Endothelial cell of umbilical vein (primary cell): ENCODE results near the gene GNG10. TPM values are rescaled to one million over a fixed set of nuclear protein-coding genes. Genes with fewer than 3 reads are reported as not detected.
"Not testable (repeated sequence)": the region's sequence is repeated elsewhere in the genome, so short reads cannot be mapped to it uniquely, and the experiment has no call there.

Experiments
- BruUV-seq: library from RNA; stranded (reverse); fragments of 400-500 nt; replicated peaks from 2 replicates; lab custom pipeline; 2021; lab: Mats Ljungman, UMichigan
- CTCF ChIA-PET: fragments of 300-600, 350-600 bp; sonication (Branson Sonifier 250); formaldehyde crosslinking; loops from one replicate; lab custom pipeline; 2021; ENCODE audit warnings: antibody characterized with exemption, inconsistent platforms; lab: Charles Lee
- POLR2A ChIA-PET: fragments of 300-600, 350-600 bp; sonication (Branson Sonifier 250); formaldehyde crosslinking; loops from one replicate; lab custom pipeline; 2021; ENCODE audit warnings: antibody characterized with exemption, inconsistent platforms; lab: Charles Lee
- DNase-seq: peaks from one replicate; pipeline ENCODE4 v3.0.0-alpha.2; 2011; ENCODE audit warnings: low read depth, low spot score
- FAIRE-seq: peaks from 2 replicates; lab custom pipeline; 2011; peaks lifted over from hg19 to GRCh38; lab: Jason Lieb, UNC
- H2AFZ ChIP-seq: 2 replicates; pipeline ENCODE4 v1.6.0; 2012; ENCODE audit warnings: low read depth, low read length, control low read depth, inconsistent platforms
- H3K27ac ChIP-seq: 2 replicates; pipeline ENCODE4 v1.5.1; 2011; ENCODE audit warnings: low read depth, mild to moderate bottlenecking, control low read depth, low read length, moderate library complexity; ENCODE audit not compliant: insufficient read depth
- H3K27me3 ChIP-seq, 2 experiments: 2 replicates each; pipeline versions ENCODE4 v1.6.0 to v1.6.1; 2011; ENCODE audit warnings: low read length in 2 of 2, mixed read lengths in 1 of 2; ENCODE audit not compliant: control insufficient read depth in 2 of 2, insufficient read depth in 2 of 2
- H3K36me3 ChIP-seq, 2 experiments: 2 replicates in 1 of 2; 3 replicates in 1 of 2; pipeline ENCODE4 v1.5.1; 2011; ENCODE audit warnings: low read length in 2 of 2, mild to moderate bottlenecking in 1 of 2, moderate library complexity in 1 of 2; ENCODE audit not compliant: control insufficient read depth in 2 of 2, insufficient read depth in 2 of 2; ENCODE audit errors: extremely low read depth in 1 of 2
- H3K4me1 ChIP-seq: 3 replicates; pipeline ENCODE4 v1.5.1; 2011; ENCODE audit warnings: mild to moderate bottlenecking, low read length; ENCODE audit not compliant: control insufficient read depth, insufficient read depth; ENCODE audit errors: extremely low read depth
- H3K4me2 ChIP-seq: 2 replicates; pipeline ENCODE4 v1.6.1; 2011; ENCODE audit warnings: low read length, control low read depth, mixed read lengths; ENCODE audit not compliant: insufficient read depth
- H3K4me3 ChIP-seq, 3 experiments: fragments of 200-600 bp in 1 of 3; sonication (generic), shearing (Covaris generic) in 1 of 3; replicated peaks in 1 of 3; 2 replicates each; pipeline ENCODE4 v1.5.1; 2011 to 2016; ENCODE audit warnings: control low read depth in 3 of 3, low read length in 3 of 3, mild to moderate bottlenecking in 2 of 3, inconsistent platforms in 1 of 3, low read depth in 1 of 3, moderate library complexity in 1 of 3; ENCODE audit not compliant: insufficient read depth in 1 of 3
- H3K79me2 ChIP-seq: 2 replicates; pipeline ENCODE4 v1.6.0; 2012; ENCODE audit warnings: low read length, inconsistent platforms; ENCODE audit not compliant: control insufficient read depth, insufficient read depth
- H3K9ac ChIP-seq: replicated peaks from 2 replicates; pipeline ENCODE3; 2011; ENCODE audit warnings: low read length, control low read depth; ENCODE audit not compliant: insufficient read depth; ENCODE audit errors: extremely low read depth
- H3K9me1 ChIP-seq: replicated peaks from 3 replicates; pipeline ENCODE4 v1.6.0; 2011; ENCODE audit warnings: mild to moderate bottlenecking, low read length; ENCODE audit not compliant: control insufficient read depth, insufficient read depth; ENCODE audit errors: extremely low read depth
- H3K9me3 ChIP-seq: replicated peaks from 2 replicates; pipeline ENCODE4 v1.5.1; 2012; ENCODE audit warnings: low read length, inconsistent platforms; ENCODE audit not compliant: control insufficient read depth, insufficient read depth
- H4K20me1 ChIP-seq: replicated peaks from 2 replicates; pipeline ENCODE3; 2011; ENCODE audit warnings: mild to moderate bottlenecking, low read length; ENCODE audit not compliant: control insufficient read depth, insufficient read depth; ENCODE audit errors: extremely low read depth
- JUN ChIP-seq: IDR thresholded peaks from 2 replicates; pipeline ENCODE4 v1.6.1; 2011; ENCODE audit warnings: borderline replicate concordance, low read depth; ENCODE audit not compliant: insufficient read length, insufficient read depth
- dilution Hi-C: fragments of 300-500 bp; cut with MboI; formaldehyde crosslinking; loops from one replicate; pipeline ENCODE4 v1.15.0; 2019; ENCODE audit warnings: low sequenced_read_pairs; ENCODE audit not compliant: extremely low pct_ligation_motif_present
- intact Hi-C: fragments of 100-400 bp; cut with micrococcal nuclease; formaldehyde crosslinking; loops from one replicate; pipeline ENCODE4 v1.10.0; 2022
- polyA plus RNA-seq, 4 experiments: library from polyadenylated mRNA; depleted of rRNA in 3 of 4; stranded (reverse) in 3 of 4; unstranded in 1 of 4; fragments of >200 nt; gene quantifications; 2 replicates each; pipeline versions ENCODE4 v1.2.1 to v1.2.3, GENCODE V29; 2011 to 2012; ENCODE audit warnings: missing spikeins in 1 of 4
- total RNA-seq: library from RNA; stranded (reverse); gene quantifications from 2 replicates; pipeline ENCODE4 v1.2.3, GENCODE V29; 2021

The GNG10 gene
- total and polyA plus RNA-seq, 2 donors (not counting 3 experiments of a cell fraction or from before 2014, with no cell fraction given): 31.9 to 33.0 TPM

DNA sequence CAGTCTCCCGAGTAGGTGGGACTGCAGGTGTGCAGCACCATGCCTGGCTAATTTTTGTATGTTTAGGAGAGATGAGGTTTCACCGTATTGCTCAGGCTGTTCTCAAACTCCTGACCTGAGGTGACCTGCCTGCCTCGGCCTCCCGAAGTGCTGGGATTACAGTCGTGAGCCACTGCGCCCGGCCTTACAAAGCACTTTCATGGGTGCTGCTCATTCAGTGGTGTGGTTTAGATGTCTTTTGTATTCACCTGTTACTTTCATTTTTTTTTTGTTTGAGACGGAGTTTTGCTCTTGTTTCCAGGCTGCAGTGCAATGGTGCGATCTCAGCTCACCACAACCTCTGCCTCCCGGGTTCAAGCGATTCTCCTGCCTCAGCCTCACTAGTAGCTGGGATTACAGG lies 7.2 kb downstream of the GNG10 start:
- H3K36me3 ChIP-seq, H4K20me1 ChIP-seq, H3K27me3 ChIP-seq, POLR2A ChIA-PET, H3K4me1 ChIP-seq, H3K9ac ChIP-seq, H3K9me1 ChIP-seq, H3K4me3 ChIP-seq, CTCF ChIA-PET, H2AFZ ChIP-seq, DNase-seq, H3K4me2 ChIP-seq, H3K27ac ChIP-seq, dilution Hi-C loops, BruUV-seq, H3K9me3 ChIP-seq, intact Hi-C loops, FAIRE-seq, H3K79me2 ChIP-seq: not testable (repeated sequence)

DNA sequence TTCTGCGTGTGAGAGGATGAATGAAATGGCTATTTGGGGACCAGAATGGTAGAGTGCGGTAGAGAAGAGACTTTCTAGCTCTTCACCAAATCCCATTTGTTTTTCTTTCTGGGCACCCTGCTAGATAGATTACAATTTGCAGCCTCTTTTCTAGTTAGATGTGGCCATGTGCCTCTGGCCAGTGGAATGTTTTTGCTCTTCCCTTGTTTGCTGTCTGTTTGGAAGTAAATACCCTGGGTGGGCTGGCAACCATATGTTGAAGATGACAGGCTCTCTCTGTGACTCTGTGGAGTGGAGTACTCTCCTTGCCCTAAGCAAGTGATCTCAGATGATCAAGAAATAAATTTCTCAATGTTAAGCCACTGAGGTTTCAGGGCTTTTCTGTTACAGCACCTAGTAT lies 12.9 kb downstream of the GNG10 start:
- intact Hi-C loops: no loop called here
- Histone ChIP-seq H3K27ac (no peak overlapping the region), H3K4me3 (no peak overlapping the region), H3K36me3 (no peaks in the 10 kb centered on the region), H3K9me3 (no peaks in the 10 kb centered on the region), H2AFZ (no peak overlapping the region), H3K9me1 (no peaks in the 10 kb centered on the region), H3K4me1 (no peaks in the 10 kb centered on the region), H3K79me2 (no peaks in the 10 kb centered on the region), H3K4me2 (no peak overlapping the region), H3K27me3 (no peaks in the 10 kb centered on the region), H4K20me1 (no peaks in the 10 kb centered on the region), H3K9ac (no peak overlapping the region)
- FAIRE-seq (no peak), DNase-seq (no peak)
- ChIA-PET CTCF (interaction anchor here (0.7 kb wide), 1 partner anchor 14 kb away, joined by 3 read pairs; no protein-coding TSS in a partner anchor), POLR2A (no interaction called here)
- BruUV-seq: no TSS peak
- dilution Hi-C loops: no loop called here
- TF ChIP-seq JUN: no peak
